Kidney glomerular epithelial cell (primary cell): ENCODE measurements around the gene SIGLEC15.
A peak's percentile ranks its signal among the peaks of the same experiment; 100 is the strongest.

Experiments
- DNase-seq: peaks from one replicate; lab custom pipeline; 2025; lab: John Stamatoyannopoulos, UW

Gene SIGLEC15

DNA sequence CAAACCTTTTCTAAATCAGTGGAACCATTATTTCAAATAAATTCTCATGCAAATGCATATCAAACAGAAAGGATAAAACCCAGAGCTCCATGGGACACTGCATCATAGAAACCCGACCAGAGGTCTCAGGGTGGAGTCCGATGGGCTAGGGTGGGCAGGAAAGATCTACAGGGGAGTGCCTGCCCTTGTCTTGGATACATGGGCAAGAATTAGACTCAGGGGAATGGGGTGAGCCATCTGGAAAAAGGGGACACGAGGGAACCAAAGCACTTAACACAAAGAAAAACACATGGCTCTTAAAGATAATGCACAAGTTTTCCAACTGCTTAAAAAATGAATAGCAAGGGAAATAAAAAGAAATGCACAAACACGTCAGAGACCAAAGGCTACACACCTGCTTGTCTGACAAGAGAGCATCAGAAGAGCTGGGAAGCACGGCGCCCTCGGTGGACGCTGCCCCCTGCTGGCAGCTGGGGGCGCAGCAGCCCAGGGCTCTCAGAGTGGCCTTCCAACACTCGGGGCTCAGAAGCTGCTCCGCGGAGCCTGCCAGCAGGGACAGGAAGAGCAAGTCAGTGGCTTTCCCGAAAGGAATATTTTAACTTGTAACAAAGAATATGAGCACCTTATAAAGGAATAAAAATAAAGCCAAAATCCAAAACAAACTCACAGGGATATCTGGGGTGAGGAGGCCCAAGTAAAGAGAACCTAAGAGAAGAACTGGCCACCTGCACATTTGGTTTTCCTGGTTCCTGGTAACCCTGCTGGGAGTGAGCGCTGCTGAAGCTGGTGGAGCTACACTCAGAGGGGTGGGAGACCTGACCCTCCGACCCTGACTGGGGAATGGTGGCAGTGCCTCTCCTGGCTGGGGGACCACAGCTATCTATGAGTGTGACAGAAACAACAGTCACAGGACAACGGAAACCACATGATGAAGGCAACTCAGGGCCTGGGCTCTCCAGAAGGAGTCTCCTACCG lies 54.5 kb downstream of the SIGLEC15 start:
- DNase-seq, result peak; percentile 44

DNA sequence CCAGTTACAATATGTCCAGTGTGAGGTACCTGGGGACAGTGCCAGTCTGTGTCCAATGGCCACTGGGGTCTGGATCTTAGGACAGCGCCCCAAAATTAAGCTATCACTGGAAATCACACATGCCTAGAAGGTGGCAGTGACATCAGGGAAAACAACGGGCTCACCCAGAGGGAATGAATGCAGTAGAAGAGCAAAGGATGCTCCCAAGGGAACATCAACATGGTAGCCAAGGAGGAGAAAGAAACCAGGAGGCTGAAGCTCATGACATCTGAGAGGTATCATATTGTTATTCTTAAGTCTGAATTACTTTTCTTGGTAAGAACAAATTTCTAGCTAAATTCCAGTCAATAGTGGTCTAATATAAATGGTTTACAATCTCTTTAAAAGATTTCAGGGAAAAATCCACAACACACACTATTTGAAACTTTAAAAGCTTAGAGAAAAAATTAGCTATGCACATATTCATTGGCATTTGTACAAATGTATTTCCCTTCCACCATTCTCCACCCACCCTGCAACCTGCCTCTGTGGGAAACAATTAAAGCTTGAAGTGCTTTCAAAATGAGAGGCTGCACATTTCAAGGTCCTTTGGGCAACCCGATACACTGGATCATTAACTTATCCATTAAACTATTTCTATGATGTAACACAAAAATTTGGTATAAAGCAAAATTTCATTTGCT lies 55.5 kb downstream of the SIGLEC15 start:
- no peak for DNase-seq

DNA sequence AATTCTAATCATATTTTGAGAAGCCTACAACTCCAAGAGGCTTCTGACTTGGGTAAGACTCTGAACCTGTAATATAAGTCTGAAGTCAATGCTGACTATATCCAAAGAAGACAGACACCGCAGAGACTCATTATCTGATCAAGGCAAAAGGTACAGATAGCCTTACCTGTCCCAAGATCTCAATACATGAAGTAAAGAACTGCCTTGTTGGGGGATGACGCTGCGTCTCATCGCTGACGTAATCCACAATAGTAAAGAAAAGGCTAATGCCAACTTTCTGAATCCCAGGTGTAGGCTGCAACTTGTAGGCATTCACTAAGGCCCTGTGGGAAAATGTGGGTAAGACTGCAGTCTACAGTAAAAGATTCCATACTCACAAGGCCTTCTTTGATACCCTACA lies 62.1 kb downstream of the SIGLEC15 start:
- DNase-seq, result no peak

DNA sequence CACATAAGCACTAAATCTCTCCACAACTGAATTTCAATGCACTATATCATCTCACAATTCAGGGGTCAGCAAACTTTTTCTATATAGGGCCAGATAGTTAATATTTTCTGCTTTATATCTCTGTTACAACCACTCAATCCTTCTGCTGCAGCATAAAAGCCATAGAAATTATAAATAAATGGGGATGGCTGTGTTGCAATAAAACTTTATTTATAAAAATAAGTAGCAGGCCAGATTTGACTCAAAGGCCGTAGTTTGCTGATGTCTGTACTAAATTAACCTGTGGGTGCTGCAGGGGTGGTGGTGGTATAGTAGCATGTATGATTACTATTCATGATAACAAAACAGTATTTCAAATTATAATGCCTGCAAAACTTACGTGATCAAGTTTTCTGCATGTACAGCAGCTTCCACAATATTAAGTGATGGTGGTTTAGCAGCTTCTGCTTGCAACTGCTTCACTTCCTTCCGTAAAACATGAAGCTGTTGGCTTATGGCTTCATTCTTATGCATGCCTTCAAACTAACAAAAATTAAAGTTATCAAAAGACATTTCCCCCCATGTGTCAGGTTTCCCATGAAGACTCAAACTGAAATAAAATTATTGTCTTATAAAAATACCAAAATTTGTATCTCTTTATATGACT lies 64.1 kb downstream of the SIGLEC15 start:
- DNase-seq, result no peak

DNA sequence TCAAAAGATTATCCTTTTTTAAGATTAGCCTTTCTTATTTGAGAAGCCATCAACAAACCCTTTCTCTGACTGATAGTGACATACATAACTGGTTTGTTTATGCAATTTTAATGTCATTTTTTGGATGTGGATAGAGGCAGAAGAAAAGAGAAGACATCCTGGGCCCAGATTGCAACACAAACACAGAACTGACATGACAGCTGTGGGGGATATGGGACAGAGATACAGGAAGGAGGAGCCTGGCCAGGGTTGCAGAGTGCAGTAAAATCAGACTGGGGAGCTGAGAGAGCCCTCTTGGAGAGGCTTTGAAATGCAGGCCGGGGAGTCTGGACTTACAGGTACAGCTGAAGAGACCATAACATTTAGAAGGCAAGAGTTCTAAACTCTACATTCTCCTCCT lies 65.1 kb downstream of the SIGLEC15 start:
- DNase-seq, result no peak

DNA sequence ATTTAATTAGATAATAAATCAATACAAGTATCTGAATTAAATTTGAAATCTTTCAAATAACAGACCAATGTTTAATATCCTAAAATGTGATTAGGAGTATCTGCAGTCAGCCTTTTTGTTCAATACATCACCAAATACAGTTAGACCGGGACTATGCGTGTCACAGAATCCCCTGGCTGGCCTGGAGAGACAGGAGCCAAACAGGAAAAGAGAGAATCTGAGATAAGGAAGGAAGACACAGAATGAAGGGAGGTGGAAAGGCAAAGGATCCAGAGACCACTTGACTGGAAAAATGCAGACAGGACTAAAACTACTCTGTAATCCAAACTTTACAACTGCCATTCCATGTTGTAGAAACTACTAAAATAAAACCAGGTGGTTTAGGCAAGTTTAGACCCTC lies 66.3 kb downstream of the SIGLEC15 start:
- DNase-seq, result no peak
